IPS-20b (cell line): ENCODE measurements around the gene PHKB.

Experiments
- H3K27ac ChIP-seq: one replicate; pipeline ENCODE4 v1.5.1; 2013; ENCODE audit warnings: low read length
- H3K27me3 ChIP-seq: 2 replicates; pipeline ENCODE4 v1.6.1; 2013; ENCODE audit warnings: mild to moderate bottlenecking, low read length, inconsistent platforms; ENCODE audit not compliant: insufficient read depth
- H3K36me3 ChIP-seq: 2 replicates; pipeline ENCODE4 v1.6.1; 2013; ENCODE audit warnings: low read depth, mild to moderate bottlenecking, inconsistent platforms, low read length, moderate library complexity; ENCODE audit not compliant: insufficient read depth
- H3K4me1 ChIP-seq: 2 replicates; pipeline ENCODE4 v1.6.1; 2013; ENCODE audit warnings: mild to moderate bottlenecking, control low read depth, inconsistent platforms, low read length, moderate library complexity; ENCODE audit not compliant: insufficient read depth
- H3K4me3 ChIP-seq: 2 replicates; pipeline ENCODE4 v1.5.1; 2013; ENCODE audit warnings: mild to moderate bottlenecking, low read length, inconsistent platforms
- H3K9ac ChIP-seq: 2 replicates; pipeline ENCODE4 v1.6.1; 2013; ENCODE audit warnings: low read depth, mild to moderate bottlenecking, inconsistent platforms, low read length, moderate library complexity
- H3K9me3 ChIP-seq: 2 replicates; pipeline ENCODE4 v1.6.1; 2013; ENCODE audit warnings: mild to moderate bottlenecking, low read depth, low read length, inconsistent platforms; ENCODE audit not compliant: insufficient read depth

Gene PHKB

GRCh38 chr16:47724115-47724785 is 263.1 kb downstream of the PHKB start:
- Histone ChIP-seq H3K9ac (no peak overlapping the region), H3K4me1 (peaks cover 6% of the 10 kb centered on the region; the same call in 1 of the 2 replicates), H3K27me3 (no peaks in the 10 kb centered on the region), H3K9me3 (no peaks in the 10 kb centered on the region), H3K27ac (no peak overlapping the region), H3K4me3 (no peak overlapping the region), H3K36me3 (no peaks in the 10 kb centered on the region)

DNA sequence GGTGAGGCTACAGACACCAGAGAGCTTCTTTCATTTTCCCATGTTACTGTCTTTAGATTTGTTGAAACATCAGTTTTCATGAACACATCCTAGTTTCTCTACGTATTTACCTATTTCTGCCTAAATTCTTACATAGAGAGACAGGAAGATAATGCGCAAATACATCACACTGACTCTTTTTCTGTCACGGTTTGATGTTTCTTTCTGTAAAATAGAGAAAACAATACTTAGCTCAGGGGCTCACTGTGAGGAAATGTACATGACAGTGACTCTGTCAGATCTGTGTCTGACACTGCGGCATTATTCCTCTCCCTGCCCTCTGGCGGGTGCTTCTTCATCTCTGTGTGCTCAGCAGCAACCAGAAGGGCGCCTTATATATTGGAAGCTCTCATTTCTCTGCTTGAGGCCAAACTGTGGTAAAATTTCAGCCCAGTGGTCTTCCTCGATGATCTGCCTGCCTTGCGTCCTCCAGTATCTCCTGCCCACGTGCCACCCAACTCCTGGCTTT is 264.1 kb downstream of the PHKB start:
- Histone ChIP-seq H3K9me3 (no peaks in the 10 kb centered on the region), H3K27me3 (no peaks in the 10 kb centered on the region), H3K27ac (no peak overlapping the region), H3K9ac (no peak overlapping the region), H3K4me3 (no peak overlapping the region), H3K4me1 (peaks cover 6% of the 10 kb centered on the region; the same call in 1 of the 2 replicates), H3K36me3 (no peaks in the 10 kb centered on the region)

DNA sequence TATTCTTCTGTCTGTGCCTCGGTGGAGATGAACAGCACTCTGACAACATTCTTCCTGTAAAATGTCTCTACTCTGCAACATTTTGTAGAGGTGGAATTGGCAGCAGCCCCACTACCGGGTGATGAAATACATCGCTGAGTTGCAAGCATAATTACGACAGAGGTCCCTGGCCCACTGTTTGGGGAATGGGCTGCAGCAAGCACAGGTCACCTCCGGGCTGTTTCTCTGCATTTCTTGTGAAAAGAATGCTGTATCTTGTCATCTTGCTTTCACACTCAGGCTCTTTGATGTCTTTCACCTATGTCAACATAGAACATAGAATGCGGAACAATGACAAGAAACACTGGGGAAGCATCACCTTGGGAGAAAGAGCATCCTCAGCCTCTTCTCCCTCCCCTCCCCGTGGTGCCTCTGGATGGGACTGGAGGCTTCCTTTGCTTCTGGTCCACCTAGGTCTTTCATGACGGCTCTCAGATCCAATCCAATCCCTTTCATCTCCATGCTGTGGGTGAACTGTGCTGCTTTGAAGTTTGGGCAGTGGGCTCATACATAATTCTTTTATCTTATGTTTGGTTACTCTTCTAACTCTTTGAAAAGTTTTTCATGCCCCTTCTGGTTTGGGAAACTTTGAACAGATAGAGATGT is 265.0 kb downstream of the PHKB start:
- H3K27me3 ChIP-seq: no peaks in the 10 kb centered on the region
- no peak overlapping the region for H3K4me3 ChIP-seq
- H3K4me1 ChIP-seq: peaks cover 6% of the 10 kb centered on the region; the same call in 1 of the 2 replicates
- no peak overlapping the region for H3K27ac ChIP-seq
- no peaks in the 10 kb centered on the region for H3K9me3 ChIP-seq
- H3K9ac ChIP-seq: no peak overlapping the region
- no peaks in the 10 kb centered on the region for H3K36me3 ChIP-seq

DNA sequence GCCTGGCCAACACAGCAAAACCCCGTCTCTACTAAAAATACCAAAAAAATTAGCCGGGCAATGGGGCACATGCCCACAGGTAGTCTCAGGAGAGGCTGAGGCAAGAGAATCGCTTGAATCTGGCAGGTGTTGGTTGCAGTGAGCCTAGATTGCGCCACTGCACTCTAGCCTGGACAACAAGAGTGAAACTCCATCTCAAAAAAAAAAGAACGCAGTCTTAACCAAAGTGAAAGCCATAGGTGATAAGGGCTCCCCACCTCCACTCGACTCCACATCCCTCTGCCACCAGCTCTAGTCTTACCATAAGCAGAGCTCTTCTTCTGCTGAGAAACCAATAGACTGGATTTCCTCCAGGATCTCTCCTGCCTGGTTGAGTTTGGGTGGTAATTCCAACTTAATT is 266.0 kb downstream of the PHKB start:
- Histone ChIP-seq H3K27ac (no peak overlapping the region), H3K4me3 (no peak overlapping the region), H3K36me3 (no peaks in the 10 kb centered on the region), H3K9ac (no peak overlapping the region), H3K27me3 (no peaks in the 10 kb centered on the region), H3K9me3 (no peaks in the 10 kb centered on the region), H3K4me1 (peaks cover 12% of the 10 kb centered on the region)

DNA sequence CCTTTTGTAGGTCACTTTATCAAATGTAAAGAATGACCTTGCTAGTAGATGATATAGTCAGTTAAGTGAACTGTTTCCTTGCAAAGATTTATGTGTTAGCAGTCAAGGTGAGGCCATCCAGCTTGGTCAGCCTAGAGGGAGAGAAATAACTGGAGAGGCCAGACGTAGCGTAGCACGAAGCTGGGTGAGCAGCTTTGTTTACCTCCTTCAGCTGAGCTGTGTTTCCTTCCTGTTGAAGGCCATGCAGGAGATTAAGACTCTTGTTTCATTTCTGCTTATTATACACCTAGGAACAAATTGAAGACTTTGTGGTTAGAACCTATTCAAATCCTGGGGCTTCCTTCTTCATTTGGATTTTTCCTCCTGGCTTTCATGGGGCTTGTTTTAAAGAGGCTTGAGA is 267.1 kb downstream of the PHKB start:
- Histone ChIP-seq H3K27ac (no peak overlapping the region), H3K36me3 (no peaks in the 10 kb centered on the region), H3K27me3 (no peaks in the 10 kb centered on the region), H3K9me3 (no peaks in the 10 kb centered on the region), H3K4me1 (peaks cover 21% of the 10 kb centered on the region), H3K9ac (no peak overlapping the region), H3K4me3 (no peak overlapping the region)

DNA sequence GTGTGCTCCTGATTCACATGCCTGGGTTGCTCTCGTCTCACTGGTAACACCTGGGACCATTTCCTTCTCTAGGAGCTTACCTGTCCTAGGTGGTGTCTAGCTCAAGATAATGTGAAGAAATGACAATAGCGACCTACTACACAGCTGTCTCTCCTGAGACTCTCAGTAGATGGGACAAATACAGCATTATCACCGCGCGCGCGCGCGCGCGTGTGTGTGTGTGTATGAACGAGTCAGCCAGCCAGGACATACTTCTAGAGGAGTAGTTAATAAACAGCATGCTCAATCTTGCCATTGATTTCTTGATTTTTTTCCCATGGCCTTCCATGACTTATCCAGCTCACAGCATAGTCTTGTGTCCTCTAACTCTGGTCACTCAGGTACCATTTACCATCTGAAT is 268.6 kb downstream of the PHKB start:
- H3K9me3 ChIP-seq: no peaks in the 10 kb centered on the region
- no peaks in the 10 kb centered on the region for H3K36me3 ChIP-seq
- H3K4me3 ChIP-seq: no peak overlapping the region
- no peak overlapping the region for H3K27ac ChIP-seq
- H3K27me3 ChIP-seq: no peaks in the 10 kb centered on the region
- peaks cover 31% of the 10 kb centered on the region for H3K4me1 ChIP-seq
- H3K9ac ChIP-seq: no peak overlapping the region

GRCh38 chr16:47731252-47731651 is 270.1 kb downstream of the PHKB start:
- Histone ChIP-seq H3K9ac (no peak overlapping the region), H3K9me3 (no peaks in the 10 kb centered on the region), H3K4me3 (no peak overlapping the region), H3K4me1 (peaks cover 29% of the 10 kb centered on the region), H3K27ac (no peak overlapping the region), H3K36me3 (no peaks in the 10 kb centered on the region), H3K27me3 (no peaks in the 10 kb centered on the region)

- H3K27ac ChIP-seq: no peak overlapping the region
- peaks cover 29% of the 10 kb centered on the region for H3K4me1 ChIP-seq
Measured at GRCh38 chr16:47732122-47732521, 271.0 kb downstream of the PHKB start.

GRCh38 chr16:47732523-47733111 is 271.5 kb downstream of the PHKB start:
- H3K27me3 ChIP-seq: no peaks in the 10 kb centered on the region
- H3K4me1 ChIP-seq: peaks cover 29% of the 10 kb centered on the region
- H3K9ac ChIP-seq: no peak overlapping the region
- H3K4me3 ChIP-seq: 0 out of 2 replicates have a peak overlapping the region, but pooled peaks have one; percentile 11
- no peaks in the 10 kb centered on the region for H3K36me3 ChIP-seq
- H3K9me3 ChIP-seq: no peaks in the 10 kb centered on the region
- H3K27ac ChIP-seq: no peak overlapping the region

More at GRCh38 chr16:47732122-47732521, 271.0 kb downstream of the PHKB start:
- no peaks in the 10 kb centered on the region for H3K9me3 ChIP-seq
- no peaks in the 10 kb centered on the region for H3K36me3 ChIP-seq
- no peak overlapping the region for H3K4me3 ChIP-seq
- H3K9ac ChIP-seq: no peak overlapping the region
- no peaks in the 10 kb centered on the region for H3K27me3 ChIP-seq

- H3K27ac ChIP-seq: no peak overlapping the region
- H3K27me3 ChIP-seq: no peaks in the 10 kb centered on the region
- H3K4me1 ChIP-seq: peaks cover 29% of the 10 kb centered on the region
- H3K4me3 ChIP-seq: no peak overlapping the region
- H3K36me3 ChIP-seq: no peaks in the 10 kb centered on the region
- H3K9me3 ChIP-seq: no peaks in the 10 kb centered on the region; the same call in 1 of the 2 replicates
- H3K9ac ChIP-seq: no peak overlapping the region
Measured at GRCh38 chr16:47734081-47734857, 273.1 kb downstream of the PHKB start.

DNA sequence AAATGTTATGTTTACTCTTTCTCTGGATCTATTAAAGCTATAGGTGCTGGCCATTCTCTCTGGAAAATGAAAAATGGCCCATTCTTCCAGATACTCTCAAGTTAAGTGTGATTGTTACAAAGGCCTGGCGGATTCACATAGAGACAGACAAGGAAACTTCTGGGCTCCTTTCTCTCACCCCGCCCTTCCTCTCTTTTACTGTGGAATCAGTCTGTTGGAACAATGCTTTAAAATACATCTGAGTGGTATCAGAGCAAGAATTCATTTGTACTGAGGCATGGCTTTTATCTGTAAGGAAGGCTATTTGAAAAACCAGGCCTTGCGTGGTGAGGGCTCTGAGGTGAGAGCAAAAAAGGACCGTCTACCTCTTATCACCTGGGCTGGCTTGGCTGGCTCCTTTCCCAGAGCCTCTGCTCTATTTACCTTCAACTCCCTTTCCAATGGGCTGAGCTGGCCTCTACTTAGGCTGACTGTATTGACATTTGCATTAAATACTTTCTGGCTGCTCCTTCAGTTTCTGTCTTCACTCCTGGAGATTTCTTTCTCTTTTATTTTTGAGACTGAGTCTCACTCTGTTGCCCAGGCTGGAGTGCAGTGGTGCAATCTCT is 274.0 kb downstream of the PHKB start:
- H3K27ac ChIP-seq: no peak overlapping the region
- no peak overlapping the region for H3K4me3 ChIP-seq
- no peaks in the 10 kb centered on the region for H3K27me3 ChIP-seq
- no peaks in the 10 kb centered on the region; the same call in 1 of the 2 replicates for H3K9me3 ChIP-seq
- no peak overlapping the region for H3K9ac ChIP-seq
- H3K36me3 ChIP-seq: no peaks in the 10 kb centered on the region
- H3K4me1 ChIP-seq: peaks cover 29% of the 10 kb centered on the region
